ENCODE results near the gene C2orf81.

DNA sequence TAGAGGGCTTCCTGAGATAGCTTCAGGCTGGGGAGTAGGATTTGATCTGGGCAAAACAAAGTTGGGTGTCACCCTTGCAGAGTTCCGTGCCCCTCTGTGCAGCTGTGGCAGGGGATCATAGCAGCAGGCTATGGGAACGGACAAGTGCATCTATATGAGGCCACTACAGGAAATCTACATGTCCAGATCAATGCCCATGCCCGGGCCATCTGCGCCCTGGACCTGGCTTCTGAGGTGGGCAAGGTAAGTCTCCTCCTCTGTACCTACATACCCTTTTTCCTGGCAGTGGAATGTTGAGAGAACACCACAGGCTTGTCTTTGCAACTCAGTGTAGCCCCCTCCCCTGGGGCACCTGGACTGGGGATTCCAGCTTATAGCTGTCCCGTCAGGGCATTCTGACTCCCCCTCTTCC lies 3.6 kb upstream of the C2orf81 start:
- TF ChIP-seq CTCF (IDR thresholded peaks at IDR 0.05; ENCODE audit: poor library complexity, severe bottlenecking) (no peak), MXI1 (conservative IDR thresholded peaks at IDR 0.05; ENCODE audit: poor library complexity, severe bottlenecking) (no peak), POLR2AphosphoS5 (IDR thresholded peaks at IDR 0.05) (no peak), EZH2 (IDR thresholded peaks at IDR 0.05; ENCODE audit: borderline replicate concordance, insufficient read depth, low read length, poor library complexity, severe bottlenecking) (no peak), RAD21 (conservative IDR thresholded peaks at IDR 0.05) (no peak), SMC3 (conservative IDR thresholded peaks at IDR 0.05; ENCODE audit: poor library complexity) (no peak)

All from neural cell (in vitro differentiated cells).